Fibroblast of lung (primary cell): ENCODE results near the gene TBPL1. TPM values are rescaled to one million over a fixed set of nuclear protein-coding genes. Genes with fewer than 3 reads are reported as not detected.

ENCODE experiments used
- DNase-seq, 2 donors: peaks; one replicate each; pipeline versions ENCODE4 v3.0.0 to v3.0.0-alpha.2; 2010; ENCODE audit warnings: low read depth in 2 of 2
- H2AFZ ChIP-seq: 2 replicates; pipeline ENCODE4 v1.5.1; 2012; ENCODE audit warnings: low read length, control low read depth, inconsistent platforms
- H3K27ac ChIP-seq: 2 replicates; pipeline ENCODE4 v1.5.1; 2011; ENCODE audit warnings: low read length, control low read depth; ENCODE audit not compliant: insufficient read depth
- H3K27me3 ChIP-seq: 2 replicates; pipeline ENCODE4 v1.5.1; 2011; ENCODE audit warnings: mild to moderate bottlenecking, low read length; ENCODE audit not compliant: control insufficient read depth, insufficient read depth
- H3K36me3 ChIP-seq: 2 replicates; pipeline ENCODE4 v1.5.1; 2011; ENCODE audit warnings: low read length; ENCODE audit not compliant: control insufficient read depth, insufficient read depth
- H3K4me1 ChIP-seq: 2 replicates; pipeline ENCODE4 v1.5.1; 2011; ENCODE audit warnings: low read length; ENCODE audit not compliant: control insufficient read depth, insufficient read depth; ENCODE audit errors: extremely low read depth
- H3K4me2 ChIP-seq: 2 replicates; pipeline ENCODE4 v1.5.1; 2011; ENCODE audit warnings: low read length, control low read depth; ENCODE audit not compliant: insufficient read depth; ENCODE audit errors: extremely low read depth
- H3K4me3 ChIP-seq, 4 experiments: fragments of 200-600 bp in 1 of 4; sonication (generic) in 1 of 4; replicated peaks in 1 of 4; 2 replicates each; pipeline ENCODE4 v1.5.1; 2011 to 2016; ENCODE audit warnings: low read length in 4 of 4, low read depth in 3 of 4, mild to moderate bottlenecking in 3 of 4, control low read depth in 2 of 4, inconsistent platforms in 1 of 4, mixed read lengths in 1 of 4; ENCODE audit not compliant: insufficient read depth in 1 of 4; ENCODE audit errors: control extremely low read depth in 1 of 4
- H3K79me2 ChIP-seq: 2 replicates; pipeline ENCODE4 v1.5.1; 2012; ENCODE audit warnings: mild to moderate bottlenecking, low read length, inconsistent platforms; ENCODE audit not compliant: control insufficient read depth, insufficient read depth
- H3K9ac ChIP-seq: 2 replicates; pipeline ENCODE4 v1.5.1; 2011; ENCODE audit warnings: mild to moderate bottlenecking, low read length, control low read depth; ENCODE audit not compliant: insufficient read depth
- H3K9me3 ChIP-seq: 2 replicates; pipeline ENCODE4 v1.5.1; 2012; ENCODE audit warnings: low read depth, low read length; ENCODE audit not compliant: control insufficient read depth, insufficient read depth
- H4K20me1 ChIP-seq: 2 replicates; pipeline ENCODE4 v1.5.1; 2011; ENCODE audit warnings: low read length; ENCODE audit not compliant: control insufficient read depth, insufficient read depth; ENCODE audit errors: extremely low read depth
- EZH2 ChIP-seq: IDR thresholded peaks from 2 replicates; pipeline ENCODE4 v1.5.1; 2012; ENCODE audit warnings: low read length, control low read depth, mild to moderate bottlenecking; ENCODE audit errors: missing control alignments
- polyA plus RNA-seq, 2 donors: library from polyadenylated mRNA; depleted of rRNA in 1 of 2; stranded (reverse) in 1 of 2; unstranded in 1 of 2; fragments of >200 nt; gene quantifications; 2 replicates each; pipeline ENCODE4 v1.2.1, GENCODE V29; 2011 to 2012; ENCODE audit warnings: missing spikeins in 1 of 2
- total RNA-seq: library from RNA; depleted of rRNA; stranded (reverse); fragments of >200 nt; gene quantifications from 2 replicates; pipeline ENCODE4 v1.2.1, GENCODE V29; 2014
- TF ChIP-seq, protein P1 (sequence below), 2 donors: IDR thresholded peaks in 1 of 2; conservative IDR thresholded peaks in 1 of 2; 1 replicate in 1 of 2; 2 replicates in 1 of 2; pipeline ENCODE4 v1.5.1; 2011 to 2012; ENCODE audit warnings: low read length in 2 of 2, control low read depth in 1 of 2, inconsistent platforms in 1 of 2, low read depth in 1 of 2, mild to moderate bottlenecking in 1 of 2

Gene TBPL1
- total and polyA plus RNA-seq, 2 donors (not counting 1 experiment from before 2014, with no cell fraction given), result 18.8 to 47.8 TPM

GRCh38 chr6:134022650-134023049 is 69.6 kb downstream of the TBPL1 start:
- H3K27me3 ChIP-seq, result no peaks in the 10 kb centered on the region
- H3K27ac ChIP-seq, result no peak overlapping the region
- TF ChIP-seq EZH2, result no peak
- TF ChIP-seq, protein P1, sequence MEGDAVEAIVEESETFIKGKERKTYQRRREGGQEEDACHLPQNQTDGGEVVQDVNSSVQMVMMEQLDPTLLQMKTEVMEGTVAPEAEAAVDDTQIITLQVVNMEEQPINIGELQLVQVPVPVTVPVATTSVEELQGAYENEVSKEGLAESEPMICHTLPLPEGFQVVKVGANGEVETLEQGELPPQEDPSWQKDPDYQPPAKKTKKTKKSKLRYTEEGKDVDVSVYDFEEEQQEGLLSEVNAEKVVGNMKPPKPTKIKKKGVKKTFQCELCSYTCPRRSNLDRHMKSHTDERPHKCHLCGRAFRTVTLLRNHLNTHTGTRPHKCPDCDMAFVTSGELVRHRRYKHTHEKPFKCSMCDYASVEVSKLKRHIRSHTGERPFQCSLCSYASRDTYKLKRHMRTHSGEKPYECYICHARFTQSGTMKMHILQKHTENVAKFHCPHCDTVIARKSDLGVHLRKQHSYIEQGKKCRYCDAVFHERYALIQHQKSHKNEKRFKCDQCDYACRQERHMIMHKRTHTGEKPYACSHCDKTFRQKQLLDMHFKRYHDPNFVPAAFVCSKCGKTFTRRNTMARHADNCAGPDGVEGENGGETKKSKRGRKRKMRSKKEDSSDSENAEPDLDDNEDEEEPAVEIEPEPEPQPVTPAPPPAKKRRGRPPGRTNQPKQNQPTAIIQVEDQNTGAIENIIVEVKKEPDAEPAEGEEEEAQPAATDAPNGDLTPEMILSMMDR (conservative IDR thresholded peaks at IDR 0.05 in 1 of 2, IDR thresholded peaks at IDR 0.05 in 1 of 2; ENCODE audit: low read depth in 1 of 2, low read length in 2 of 2), result no peak
- H3K9me3 ChIP-seq, result no peaks in the 10 kb centered on the region
- no peak overlapping the region for H2AFZ ChIP-seq
- H4K20me1 ChIP-seq, result no peaks in the 10 kb centered on the region
- no peak for DNase-seq
- no peak overlapping the region for H3K4me3 ChIP-seq
- H3K9ac ChIP-seq, result no peak overlapping the region
- no peaks in the 10 kb centered on the region for H3K4me1 ChIP-seq
- H3K79me2 ChIP-seq, result no peaks in the 10 kb centered on the region
- no peak overlapping the region for H3K4me2 ChIP-seq
- no peaks in the 10 kb centered on the region for H3K36me3 ChIP-seq

GRCh38 chr6:134026597-134026996 is 73.6 kb downstream of the TBPL1 start:
- Histone ChIP-seq H3K4me3 (no peak overlapping the region), H4K20me1 (no peaks in the 10 kb centered on the region), H3K4me1 (no peaks in the 10 kb centered on the region), H3K9me3 (no peaks in the 10 kb centered on the region), H2AFZ (no peak overlapping the region), H3K27me3 (no peaks in the 10 kb centered on the region), H3K27ac (no peak overlapping the region), H3K36me3 (no peaks in the 10 kb centered on the region), H3K79me2 (no peaks in the 10 kb centered on the region), H3K4me2 (no peak overlapping the region), H3K9ac (no peak overlapping the region)
- DNase-seq, result peak; percentile 56 to 74
- TF ChIP-seq, protein P1 (conservative IDR thresholded peaks at IDR 0.05 in 1 of 2, IDR thresholded peaks at IDR 0.05 in 1 of 2; ENCODE audit: low read depth in 1 of 2, low read length in 2 of 2), result no peak
- TF ChIP-seq EZH2, result no peak

- DNase-seq, result no peak
- Histone ChIP-seq H3K4me1 (no peaks in the 10 kb centered on the region), H3K27ac (no peak overlapping the region), H3K4me3 (no peak overlapping the region), H2AFZ (no peak overlapping the region), H4K20me1 (no peaks in the 10 kb centered on the region), H3K27me3 (no peaks in the 10 kb centered on the region), H3K9ac (no peak overlapping the region), H3K4me2 (no peak overlapping the region), H3K36me3 (no peaks in the 10 kb centered on the region), H3K9me3 (no peaks in the 10 kb centered on the region), H3K79me2 (no peaks in the 10 kb centered on the region)
- no peak for TF ChIP-seq EZH2
- TF ChIP-seq, protein P1 (conservative IDR thresholded peaks at IDR 0.05 in 1 of 2, IDR thresholded peaks at IDR 0.05 in 1 of 2; ENCODE audit: low read depth in 1 of 2, low read length in 2 of 2), result no peak
These were observed 75.4 kb downstream of the TBPL1 start for GRCh38 chr6:134028438-134028837.
